ENCODE results near the gene GGN.
"Not testable (repeated sequence)": the region's sequence is repeated elsewhere in the genome, so short reads cannot be mapped to it uniquely, and the experiment has no call there.

GGN gene

GRCh38 chr19:38387550-38388348 lies at the start of gene GGN:
GGN (minus strand) TSS chr19:38388034; CDS start chr19:38387261, 773 bp downstream.
- DNase-seq (ENCODE audit: low read depth): peak; percentile 77

GRCh38 chr19:38437295-38437694 lies 49.5 kb upstream of the GGN start:
- no peak for DNase-seq (ENCODE audit: low read depth)

- DNase-seq (ENCODE audit: low read depth): no peak
Measured at GRCh38 chr19:38434549-38435051, 46.8 kb upstream of the GGN start.

- no peak for DNase-seq (ENCODE audit: low read depth)
Measured at GRCh38 chr19:38433268-38433733, 45.5 kb upstream of the GGN start, which contains the start of gene RYR1. RYR1 (plus strand) TSS chr19:38433691; CDS start chr19:38433830, 139 bp downstream.

- DNase-seq (ENCODE audit: low read depth): no peak
Measured at GRCh38 chr19:38430931-38431330, 43.1 kb upstream of the GGN start.

- DNase-seq (ENCODE audit: low read depth): no peak
Measured at GRCh38 chr19:38429811-38430156, 42.0 kb upstream of the GGN start.

GRCh38 chr19:38429055-38429810 lies 41.4 kb upstream of the GGN start:
- DNase-seq (ENCODE audit: low read depth): no peak

GRCh38 chr19:38427035-38427677 lies 39.3 kb upstream of the GGN start:
- not testable (repeated sequence) for DNase-seq (ENCODE audit: low read depth)

- DNase-seq (ENCODE audit: low read depth): no peak
Measured at GRCh38 chr19:38425810-38426466, 38.1 kb upstream of the GGN start, which contains the start of gene RASGRP4. RASGRP4 (minus strand) TSS chr19:38426219; CDS start chr19:38426091, 128 bp downstream.

GRCh38 chr19:38425222-38425809 lies 37.5 kb upstream of the GGN start:
- no peak for DNase-seq (ENCODE audit: low read depth)

- DNase-seq (ENCODE audit: low read depth): no peak
Measured at GRCh38 chr19:38424272-38424671, 36.4 kb upstream of the GGN start.

- no peak for DNase-seq (ENCODE audit: low read depth)
Measured at GRCh38 chr19:38422438-38422837, 34.6 kb upstream of the GGN start.

- DNase-seq (ENCODE audit: low read depth): no peak
Measured at GRCh38 chr19:38421856-38422255, 34.0 kb upstream of the GGN start.

GRCh38 chr19:38420935-38421334 lies 33.1 kb upstream of the GGN start:
- DNase-seq (ENCODE audit: low read depth): no peak

GRCh38 chr19:38417544-38418506 lies 30.0 kb upstream of the GGN start:
- DNase-seq (ENCODE audit: low read depth): no peak

- no peak for DNase-seq (ENCODE audit: low read depth)
Measured at GRCh38 chr19:38417146-38417543, 29.3 kb upstream of the GGN start.

- no peak for DNase-seq (ENCODE audit: low read depth)
Measured at GRCh38 chr19:38413416-38413815, 25.6 kb upstream of the GGN start.

- DNase-seq (ENCODE audit: low read depth): no peak
Measured at GRCh38 chr19:38412961-38413360, 25.1 kb upstream of the GGN start.

GRCh38 chr19:38412491-38412890 lies 24.7 kb upstream of the GGN start:
- no peak for DNase-seq (ENCODE audit: low read depth)

- DNase-seq (ENCODE audit: low read depth): not testable (repeated sequence)
Measured at GRCh38 chr19:38411898-38412297, 24.1 kb upstream of the GGN start.

Measured in non-pigmented ciliary epithelial cell (primary cell).